PC-9 (cell line): Measurements from ENCODE around the gene NECTIN3.

ENCODE experiments used
- EZH2 ChIP-seq: fragments of 200-600 bp; sonication (generic); IDR thresholded peaks from 2 replicates; pipeline ENCODE4 v1.8.0; 2017; ENCODE audit warnings: antibody characterized with exemption, low read depth
- TF ChIP-seq, protein P1 (sequence below): fragments of 200-600 bp; sonication (generic); conservative IDR thresholded peaks from 2 replicates; pipeline ENCODE4 v1.6.1; 2017; ENCODE audit warnings: mixed run types, antibody characterized with exemption, mild to moderate bottlenecking, moderate library complexity

DNA sequence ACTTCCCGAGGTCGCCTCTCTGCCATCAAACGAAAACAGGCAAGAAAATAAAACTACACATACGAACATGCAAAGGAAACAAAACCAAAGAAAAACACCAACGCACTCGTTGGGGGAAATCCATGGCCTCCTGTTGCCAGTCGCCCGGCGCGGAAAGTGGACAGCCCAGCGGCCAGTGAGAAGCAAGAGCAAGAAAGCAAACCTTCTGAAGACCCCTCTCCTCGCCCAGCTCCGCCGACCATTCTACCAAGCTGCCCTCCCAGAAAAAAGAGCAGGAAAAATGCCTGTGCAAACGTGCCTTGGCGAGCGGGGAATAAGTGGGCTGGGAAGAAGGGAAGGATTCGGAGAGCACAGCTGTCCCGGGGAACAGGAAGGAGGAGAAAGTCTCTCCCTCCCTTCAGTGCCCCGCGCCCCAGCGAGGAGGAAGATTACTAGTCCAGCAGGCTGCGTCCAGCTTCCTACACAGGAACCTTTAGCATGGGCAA is 802 bp upstream of the NECTIN3 start:
- TF ChIP-seq, protein P1, sequence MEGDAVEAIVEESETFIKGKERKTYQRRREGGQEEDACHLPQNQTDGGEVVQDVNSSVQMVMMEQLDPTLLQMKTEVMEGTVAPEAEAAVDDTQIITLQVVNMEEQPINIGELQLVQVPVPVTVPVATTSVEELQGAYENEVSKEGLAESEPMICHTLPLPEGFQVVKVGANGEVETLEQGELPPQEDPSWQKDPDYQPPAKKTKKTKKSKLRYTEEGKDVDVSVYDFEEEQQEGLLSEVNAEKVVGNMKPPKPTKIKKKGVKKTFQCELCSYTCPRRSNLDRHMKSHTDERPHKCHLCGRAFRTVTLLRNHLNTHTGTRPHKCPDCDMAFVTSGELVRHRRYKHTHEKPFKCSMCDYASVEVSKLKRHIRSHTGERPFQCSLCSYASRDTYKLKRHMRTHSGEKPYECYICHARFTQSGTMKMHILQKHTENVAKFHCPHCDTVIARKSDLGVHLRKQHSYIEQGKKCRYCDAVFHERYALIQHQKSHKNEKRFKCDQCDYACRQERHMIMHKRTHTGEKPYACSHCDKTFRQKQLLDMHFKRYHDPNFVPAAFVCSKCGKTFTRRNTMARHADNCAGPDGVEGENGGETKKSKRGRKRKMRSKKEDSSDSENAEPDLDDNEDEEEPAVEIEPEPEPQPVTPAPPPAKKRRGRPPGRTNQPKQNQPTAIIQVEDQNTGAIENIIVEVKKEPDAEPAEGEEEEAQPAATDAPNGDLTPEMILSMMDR, result no peak
- TF ChIP-seq EZH2, result no peak
